HG02610 (cell line): ENCODE data around the gene SSTR1.

Experiments used
- ATAC-seq: cut with Tn5 transposase; IDR thresholded peaks from one replicate; pipeline ENCODE4 v1.9.1; 2021; ENCODE audit warnings: mild to moderate bottlenecking, moderate library complexity; ENCODE audit not compliant: unreplicated experiment

SSTR1 gene

DNA sequence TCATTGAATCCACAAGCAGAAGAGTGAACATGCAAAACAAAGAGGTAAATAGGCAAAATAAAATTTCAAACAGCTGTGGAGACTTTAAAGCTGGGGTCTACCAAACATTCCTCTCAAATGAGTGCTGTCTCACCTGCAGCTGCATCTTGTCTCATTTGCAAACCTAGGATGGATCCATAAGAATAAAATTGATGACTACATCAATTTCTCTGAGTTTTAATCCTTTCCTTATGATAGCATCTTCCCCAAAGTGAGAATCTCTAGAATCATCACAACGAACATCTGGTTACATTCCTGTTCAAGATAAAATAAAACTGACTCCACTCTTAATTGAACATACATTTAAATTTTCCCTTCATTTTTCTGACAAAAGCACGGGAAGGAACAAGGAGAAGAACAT is 18.2 kb downstream of the SSTR1 start:
- ATAC-seq = no peak

DNA sequence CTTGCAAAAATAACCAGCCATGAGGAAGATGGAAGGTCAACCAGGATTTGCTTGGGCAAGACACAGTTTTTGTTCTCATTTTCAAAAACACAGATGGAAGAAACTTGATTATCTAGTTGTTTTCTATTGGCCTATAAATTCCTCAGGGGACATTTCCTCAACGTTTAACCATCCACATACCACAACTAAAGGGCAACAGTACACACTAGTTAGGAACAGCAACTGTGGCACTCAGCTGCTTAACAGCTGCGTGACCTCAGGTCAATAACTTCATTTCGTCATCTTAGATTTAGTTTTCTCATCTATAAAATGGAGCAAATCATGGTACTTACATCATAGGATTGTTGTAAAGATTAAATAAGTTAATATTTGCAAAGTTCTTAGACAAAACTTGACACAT is 18.7 kb downstream of the SSTR1 start:
- no peak for ATAC-seq

DNA sequence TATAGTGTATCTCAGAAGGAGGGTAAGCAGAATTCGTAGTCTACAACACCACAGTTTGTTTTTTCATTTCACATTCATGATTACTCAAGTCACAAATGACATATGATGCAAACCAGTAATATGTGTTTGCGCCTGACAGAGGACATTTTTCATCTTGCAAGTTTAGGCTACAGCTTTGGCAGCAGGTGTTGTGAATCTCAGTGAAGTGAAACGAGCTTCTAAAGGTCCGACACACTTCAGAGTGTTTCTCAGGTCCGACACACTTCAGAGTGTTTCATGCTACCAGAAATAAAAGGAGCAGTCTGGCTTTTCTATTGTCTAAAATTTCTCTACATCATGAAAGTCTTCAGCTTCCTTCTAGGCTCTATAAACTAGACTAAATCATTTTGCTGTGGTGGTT is 25.5 kb downstream of the SSTR1 start:
- ATAC-seq = no peak

DNA sequence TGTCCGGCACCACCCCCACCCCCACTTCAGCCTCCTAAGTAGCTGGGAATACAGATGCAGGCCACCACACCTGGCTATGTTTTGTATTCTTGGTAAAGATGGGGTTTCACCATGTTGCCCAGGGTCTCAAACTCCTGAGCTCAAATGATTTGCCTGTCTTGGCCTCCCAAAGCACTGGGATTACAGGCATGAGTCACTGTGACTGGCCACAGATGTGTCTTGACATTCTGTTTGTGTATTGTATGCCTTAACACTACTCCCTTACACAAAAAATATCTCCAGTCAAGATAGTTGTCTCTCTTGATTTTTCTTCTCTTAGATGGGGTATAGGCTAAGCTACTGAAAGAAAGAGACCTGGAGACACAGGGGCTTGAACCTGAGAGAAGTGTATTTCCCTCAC is 30.6 kb downstream of the SSTR1 start:
- ATAC-seq = no peak

DNA sequence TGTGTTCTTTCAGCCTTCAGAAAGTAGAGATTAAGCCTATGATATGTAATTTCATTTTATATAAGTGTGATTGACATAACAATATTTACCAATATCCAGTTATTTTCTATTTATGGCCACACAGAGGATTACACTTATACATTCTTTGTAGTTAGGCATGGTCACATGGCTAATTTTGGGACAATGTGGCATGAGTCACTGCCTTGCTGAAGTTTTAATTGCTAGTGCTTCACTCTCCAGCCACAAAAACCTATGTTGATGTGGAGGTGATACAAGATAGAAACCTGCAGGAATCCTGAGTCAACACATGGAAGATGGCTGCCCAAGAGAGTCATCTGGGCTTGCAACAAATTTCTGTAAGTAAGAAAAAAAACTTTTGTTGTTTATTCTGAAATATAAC is 31.2 kb downstream of the SSTR1 start:
- ATAC-seq = no peak

DNA sequence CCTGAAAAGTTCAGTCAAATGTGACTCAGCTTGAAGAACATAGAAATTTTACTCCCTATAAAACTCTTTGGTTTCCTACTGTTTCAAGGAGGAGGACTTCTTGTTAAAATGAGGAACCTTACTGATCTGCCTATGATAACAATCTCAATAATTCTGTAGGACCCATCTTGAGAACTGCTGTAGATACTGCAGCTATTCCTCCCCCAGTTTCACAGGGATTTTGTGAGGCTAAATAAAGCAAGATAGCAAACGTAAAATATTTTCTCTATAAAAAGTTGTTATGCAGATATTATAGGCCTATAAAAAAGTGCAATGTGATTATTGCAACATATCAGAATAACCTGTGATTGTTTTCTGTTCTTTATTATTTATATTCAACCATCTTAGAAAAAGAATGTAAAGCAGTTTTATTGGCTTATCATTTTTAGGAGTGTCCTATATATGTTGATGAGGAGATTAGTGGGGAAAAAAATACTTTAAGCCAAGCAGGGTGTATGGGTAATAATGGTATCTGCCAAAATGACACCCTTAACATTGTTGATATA is 36.1 kb downstream of the SSTR1 start:
- no peak for ATAC-seq

DNA sequence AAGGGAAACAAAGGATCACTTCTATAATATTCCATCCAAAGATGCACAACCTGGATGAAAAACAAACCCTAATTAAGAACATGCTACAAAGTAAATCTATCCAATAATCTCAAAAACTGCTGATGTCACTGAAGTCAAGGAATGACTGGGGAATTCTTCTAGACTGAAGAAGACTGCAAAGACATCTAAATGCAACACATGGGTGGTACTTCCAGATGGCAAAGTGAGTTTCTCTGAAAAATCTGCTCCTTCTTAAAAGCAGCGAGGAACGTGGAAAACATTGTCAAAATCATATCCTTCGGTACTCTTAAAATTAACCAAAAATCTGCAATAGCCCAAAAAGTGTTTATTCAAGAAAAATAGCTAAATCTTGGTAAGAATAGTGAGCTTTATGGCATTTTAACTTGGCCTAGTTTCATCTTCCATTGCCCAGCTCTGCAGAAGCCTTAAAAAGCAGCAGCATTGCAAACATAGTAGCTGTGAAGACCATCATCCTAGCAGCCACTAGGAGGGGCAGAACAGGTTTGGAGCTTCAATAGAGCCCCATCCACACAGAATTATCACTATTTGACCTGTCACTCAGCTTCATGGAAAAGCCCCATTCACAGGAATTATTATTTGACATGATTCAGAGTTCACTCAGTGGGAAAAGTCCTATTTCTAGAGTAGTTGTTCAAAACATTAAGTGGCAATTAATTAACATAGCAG is 40.8 kb downstream of the SSTR1 start:
- no peak for ATAC-seq

DNA sequence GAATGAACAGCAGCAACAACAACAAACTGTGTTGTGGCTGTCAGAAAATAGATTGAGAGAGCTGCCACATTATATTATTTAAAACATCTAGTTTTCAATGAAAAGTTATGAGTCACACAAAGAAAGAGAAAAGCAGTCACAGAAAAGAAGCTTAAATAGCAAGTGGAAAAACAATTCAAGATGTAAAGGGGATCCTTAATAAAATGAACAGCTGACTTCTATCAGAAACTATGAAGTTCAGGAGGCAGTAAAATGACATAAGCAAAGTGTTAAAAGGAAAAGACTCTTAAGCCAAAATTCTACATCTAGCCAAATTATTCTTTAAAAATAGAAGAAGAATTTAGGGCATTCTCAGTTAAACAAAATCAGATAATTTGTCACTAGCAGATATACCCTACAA is 42.6 kb downstream of the SSTR1 start:
- ATAC-seq = no peak

DNA sequence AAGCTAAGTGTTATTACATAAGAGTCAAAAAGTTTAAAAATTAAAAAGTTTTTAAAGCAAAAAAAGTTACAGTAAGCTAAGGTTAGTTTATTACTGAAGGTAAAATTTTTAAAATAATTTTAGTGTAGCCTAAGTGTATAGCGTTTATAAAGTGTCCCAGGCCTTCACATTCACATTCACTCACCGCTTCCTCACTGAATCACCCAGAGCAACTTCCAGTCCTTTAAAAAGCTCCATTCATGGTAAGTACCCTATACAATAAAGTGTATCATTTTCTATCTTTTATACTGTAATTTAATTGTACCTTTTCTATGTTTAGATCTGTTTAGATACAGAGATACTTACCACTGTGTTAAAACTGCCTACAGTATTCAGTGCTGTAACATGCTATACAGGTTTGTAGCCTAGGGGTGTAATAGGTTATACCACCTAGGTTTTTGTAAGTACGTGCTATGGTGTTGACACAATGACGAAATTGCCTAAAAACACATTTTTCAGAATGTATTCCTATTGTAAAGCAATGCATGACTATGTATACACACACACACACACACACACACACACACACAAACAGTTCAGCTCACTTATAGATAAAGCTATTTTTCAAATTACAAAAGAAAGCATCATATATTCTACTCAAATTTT is 44.5 kb downstream of the SSTR1 start:
- no peak for ATAC-seq

DNA sequence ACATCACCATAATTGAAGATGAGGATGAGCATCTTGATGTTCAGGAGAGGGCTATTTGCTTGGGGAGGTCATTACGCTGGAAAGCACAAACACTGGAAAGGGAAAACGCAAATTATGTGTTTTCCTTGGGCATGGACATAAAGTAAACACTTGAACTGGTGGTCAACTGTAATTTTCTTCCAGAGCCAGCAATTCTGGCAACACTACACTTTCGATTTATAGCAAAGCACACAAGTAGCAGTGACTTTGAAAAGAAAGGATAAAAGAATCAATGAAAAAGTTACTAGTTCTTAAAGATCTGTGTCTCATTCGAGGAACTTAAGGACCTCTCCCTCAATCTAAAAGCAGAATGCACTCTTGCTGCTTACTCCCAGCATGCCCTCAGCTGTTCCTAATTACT is 46.0 kb downstream of the SSTR1 start:
- ATAC-seq = no peak

DNA sequence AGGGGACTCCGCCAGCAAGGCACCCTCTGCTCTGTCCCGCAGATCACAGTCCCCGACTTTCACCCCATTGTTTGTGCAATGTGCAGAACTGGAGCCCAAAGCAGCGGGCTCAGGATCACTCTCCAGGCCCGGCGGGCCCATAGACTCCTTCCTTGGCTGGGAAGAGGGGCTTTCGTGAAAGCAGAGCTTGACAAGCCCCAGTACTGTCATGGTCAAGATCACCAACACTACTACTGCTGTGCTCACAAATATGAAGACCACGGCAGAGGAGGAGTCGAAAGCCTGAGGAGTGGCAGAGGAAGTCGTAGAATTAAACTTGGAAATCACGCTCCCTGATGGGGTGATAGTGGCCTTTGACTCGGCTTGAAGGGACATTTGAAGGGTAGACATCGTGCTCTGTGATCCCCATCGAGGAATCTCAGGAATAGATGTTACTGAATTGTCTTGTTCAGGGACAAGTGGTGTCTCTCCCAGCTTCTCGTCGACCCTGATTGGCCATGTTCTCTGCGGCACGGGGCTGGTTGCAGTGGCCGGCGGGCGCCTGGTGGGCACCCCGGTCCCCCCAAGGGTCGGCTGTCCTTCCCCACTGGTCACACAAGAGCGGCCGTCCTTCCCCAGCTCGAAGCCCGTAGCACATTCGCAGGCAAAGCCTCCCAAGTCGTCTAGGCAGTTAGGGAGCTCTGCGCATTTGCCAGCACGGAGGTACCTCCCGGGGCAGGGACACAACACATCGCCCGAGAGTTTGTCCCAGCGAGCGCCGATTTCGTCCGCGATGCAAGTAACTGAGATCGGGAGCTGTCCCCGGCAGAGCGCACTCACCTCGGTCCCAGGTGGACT is 47.1 kb downstream of the SSTR1 start:
- ATAC-seq = no peak

DNA sequence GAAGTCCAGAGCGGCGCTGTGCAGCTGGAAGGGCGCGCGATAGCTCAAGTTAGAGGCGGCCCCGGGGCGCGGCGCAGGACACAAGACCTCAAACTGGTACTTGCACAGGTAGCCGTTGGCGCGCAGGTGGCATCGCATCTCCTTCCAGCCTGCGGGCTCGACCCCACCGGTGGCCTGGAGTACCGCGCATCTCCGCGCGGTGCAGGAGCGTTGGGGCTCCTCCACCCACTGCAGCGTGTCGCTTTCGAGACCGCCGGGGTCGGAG is 47.6 kb downstream of the SSTR1 start:
- ATAC-seq = no peak

DNA sequence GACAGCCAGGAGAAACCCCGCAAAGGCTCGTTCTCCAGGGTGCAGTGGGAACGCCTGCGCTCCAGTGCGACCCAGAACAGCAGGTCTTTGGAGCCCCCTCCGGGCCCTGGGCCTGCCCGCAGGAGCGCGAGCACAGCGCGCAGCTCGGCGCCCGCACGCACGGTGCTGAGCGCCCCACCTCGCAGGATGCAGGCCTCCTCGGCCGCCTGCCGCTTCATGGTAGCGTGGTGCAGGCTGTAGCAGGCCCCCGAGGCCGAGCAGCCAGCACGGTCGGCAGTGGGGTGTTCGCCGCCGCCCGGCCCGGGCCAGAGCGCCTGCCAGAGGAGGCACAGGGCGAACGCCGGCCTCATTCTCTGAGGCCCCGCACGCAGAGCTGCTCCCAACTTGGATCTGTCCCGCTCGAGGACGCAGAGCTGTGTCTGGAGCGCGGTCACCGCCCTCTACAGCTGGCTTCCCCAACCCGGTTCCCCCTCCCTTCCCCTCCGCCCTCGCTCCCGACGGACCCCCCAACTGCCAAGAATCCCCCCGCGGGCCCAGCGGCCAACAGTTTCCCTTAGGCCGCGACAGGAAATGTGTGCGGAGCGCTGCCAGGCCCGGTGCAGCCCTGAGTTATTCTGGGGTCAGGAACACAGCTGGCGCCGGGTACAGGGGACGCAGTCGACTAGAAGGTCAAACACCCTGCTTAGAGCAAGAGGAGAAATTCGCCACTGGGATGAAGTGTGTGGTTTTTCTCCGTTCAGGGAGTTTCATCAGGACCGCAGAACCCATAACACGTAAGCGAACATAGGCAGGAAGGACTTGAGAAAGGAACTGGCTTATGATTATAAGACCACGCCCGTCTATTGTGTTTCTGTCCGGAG is 48.2 kb downstream of the SSTR1 start, which contains the start of gene CLEC14A:
Gene CLEC14A, minus strand, starts transcription at position 421 of the 860 bp plus-strand sequence. Its CDS starts 71 bp downstream, at position 350.
- ATAC-seq = no peak

DNA sequence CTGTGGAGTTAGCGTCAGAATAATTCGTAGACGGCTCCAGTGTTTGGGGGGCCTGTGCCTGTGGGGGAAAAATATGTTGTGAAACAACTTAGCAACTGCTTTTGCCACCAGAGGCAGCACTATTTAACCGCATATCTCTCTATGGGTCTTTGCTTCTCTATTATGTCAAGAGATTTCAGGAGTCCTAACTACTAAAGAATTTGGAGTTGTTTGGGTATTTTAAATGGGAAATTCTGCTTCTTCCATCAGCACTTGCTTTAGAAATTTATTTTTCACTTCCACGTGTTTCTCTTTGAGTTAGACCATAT is 48.8 kb downstream of the SSTR1 start:
- no peak for ATAC-seq

DNA sequence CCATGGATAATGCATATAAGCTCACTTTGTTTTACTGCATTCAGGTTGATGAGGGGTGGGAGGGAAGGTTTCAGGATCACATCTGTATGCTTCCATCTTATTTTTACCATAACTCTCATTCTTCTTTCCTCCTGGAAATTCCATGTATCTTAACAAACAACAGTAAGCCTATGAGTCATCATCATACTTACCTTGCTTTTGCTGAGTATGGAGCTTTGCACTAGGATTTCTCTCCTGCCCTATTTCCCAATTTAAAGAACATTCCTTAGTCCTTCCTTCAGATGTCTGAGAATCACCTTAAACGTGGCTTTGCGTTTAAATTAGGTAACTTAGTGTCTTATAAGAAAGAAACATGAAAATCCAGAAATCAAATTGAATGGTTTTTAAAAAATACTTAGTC is 49.8 kb downstream of the SSTR1 start:
- no peak for ATAC-seq

DNA sequence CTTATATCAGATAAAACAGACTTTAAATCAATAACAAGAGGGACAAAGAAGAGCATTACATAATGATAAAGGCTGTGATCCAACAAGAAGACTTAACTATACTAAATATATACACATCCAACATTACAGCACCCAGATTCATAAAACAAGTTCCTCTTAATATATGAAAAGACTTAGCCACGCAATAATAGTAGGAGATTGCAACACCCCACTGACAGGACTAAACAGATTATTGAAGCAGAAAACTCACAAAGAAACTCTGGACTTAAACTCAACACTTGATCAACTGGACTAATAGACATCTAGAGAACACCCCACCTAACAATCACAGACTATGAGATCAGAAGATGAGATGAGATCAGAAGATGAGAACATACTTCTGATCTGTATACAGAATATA is 53.9 kb downstream of the SSTR1 start:
- ATAC-seq = no peak
